ENCODE results near the gene NELFE.

Gene NELFE

GRCh38 chr6:31967926-31968320 lies 9.2 kb upstream of the NELFE start:
- no peak for TF ChIP-seq CTCF (IDR thresholded peaks at IDR 0.05; ENCODE audit: borderline replicate concordance, control extremely low read depth, extremely low read depth, insufficient read depth, missing control alignments)
- no peak for DNase-seq (ENCODE audit: low spot score)
- in situ Hi-C loops (cut with MboI; ENCODE audit: low sequenced_read_pairs, unreplicated experiment), result no loop called here

DNA sequence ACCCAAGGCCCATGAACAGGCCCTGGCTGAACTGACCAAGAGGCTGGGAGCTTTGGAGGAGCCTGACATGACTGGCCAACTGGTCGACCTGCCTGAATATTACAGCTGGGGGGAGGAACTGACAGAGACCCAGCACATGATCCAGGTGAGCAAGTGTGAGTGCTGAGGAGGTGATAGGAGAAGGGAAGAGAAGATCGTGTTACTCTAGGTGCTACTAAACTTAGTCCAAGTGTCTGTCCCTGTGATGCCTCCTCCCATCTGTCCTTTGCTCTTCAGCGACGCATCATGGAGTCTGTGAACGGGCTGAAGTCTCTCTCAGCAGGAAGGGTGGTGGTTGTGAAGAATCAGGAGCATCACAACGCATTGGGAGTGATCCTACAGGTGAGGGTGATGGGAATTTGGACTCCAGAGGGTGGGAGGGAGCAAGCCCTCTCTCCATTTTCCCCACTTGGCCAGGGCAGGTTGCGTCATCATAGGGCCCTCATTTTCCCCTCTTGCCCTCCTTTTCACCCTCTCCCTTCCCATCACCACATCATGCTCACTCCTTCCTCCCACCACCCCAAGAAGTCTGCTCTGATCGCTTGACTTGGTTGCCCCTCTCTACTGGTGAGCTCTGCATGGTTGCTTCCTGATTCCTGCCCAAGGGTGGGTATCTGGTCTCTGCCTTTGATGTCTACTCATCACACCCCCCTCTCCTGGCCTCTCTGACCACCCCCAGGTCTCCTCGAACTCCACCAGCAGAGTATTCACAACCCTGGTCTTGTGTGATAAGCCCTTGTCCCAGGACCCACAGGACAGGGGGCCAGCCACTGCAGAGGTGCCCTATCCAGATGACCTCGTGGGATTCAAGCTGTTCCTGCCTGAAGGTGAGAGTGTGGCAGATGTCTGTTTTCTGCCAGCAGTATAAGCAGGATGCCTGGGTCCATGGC lies 8.5 kb upstream of the NELFE start:
- in situ Hi-C loops (cut with MboI; ENCODE audit: low sequenced_read_pairs, unreplicated experiment), result no loop called here
- DNase-seq (ENCODE audit: low spot score), result no peak
- TF ChIP-seq CTCF (IDR thresholded peaks at IDR 0.05; ENCODE audit: borderline replicate concordance, control extremely low read depth, extremely low read depth, insufficient read depth, missing control alignments), result no peak

DNA sequence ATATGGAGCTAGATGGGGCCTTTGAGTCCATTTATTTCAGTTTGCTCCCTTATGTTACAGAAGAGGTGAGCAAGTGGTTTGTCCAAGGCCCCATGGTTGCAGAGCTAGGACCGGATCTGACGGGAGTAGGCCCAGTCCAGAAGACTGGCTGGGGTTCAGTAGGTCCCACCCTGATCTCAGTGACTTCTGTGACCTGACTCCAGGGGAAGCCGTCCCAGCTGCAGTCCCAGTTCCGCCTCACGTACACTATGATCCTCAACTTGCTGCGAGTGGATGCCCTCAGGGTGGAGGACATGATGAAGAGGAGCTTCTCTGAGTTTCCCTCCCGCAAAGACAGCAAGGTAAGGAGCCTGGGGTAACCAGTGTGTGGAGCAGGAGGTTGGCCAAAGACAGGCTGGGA lies 7.7 kb upstream of the NELFE start:
- DNase-seq (ENCODE audit: low spot score), result no peak
- no peak for TF ChIP-seq CTCF (IDR thresholded peaks at IDR 0.05; ENCODE audit: borderline replicate concordance, control extremely low read depth, extremely low read depth, insufficient read depth, missing control alignments)
- in situ Hi-C loops (cut with MboI; ENCODE audit: low sequenced_read_pairs, unreplicated experiment), result no loop called here

GRCh38 chr6:31965700-31966099 lies 6.9 kb upstream of the NELFE start:
- in situ Hi-C loops (cut with MboI; ENCODE audit: low sequenced_read_pairs, unreplicated experiment), result no loop called here
- DNase-seq (ENCODE audit: low spot score), result no peak
- no peak for TF ChIP-seq CTCF (IDR thresholded peaks at IDR 0.05; ENCODE audit: borderline replicate concordance, control extremely low read depth, extremely low read depth, insufficient read depth, missing control alignments)

- in situ Hi-C loops (cut with MboI; ENCODE audit: low sequenced_read_pairs, unreplicated experiment), result no loop called here
- no peak for TF ChIP-seq CTCF (IDR thresholded peaks at IDR 0.05; ENCODE audit: borderline replicate concordance, control extremely low read depth, extremely low read depth, insufficient read depth, missing control alignments)
- no peak for DNase-seq (ENCODE audit: low spot score)
Observed at GRCh38 chr6:31963921-31964320, 5.2 kb upstream of the NELFE start.

DNA sequence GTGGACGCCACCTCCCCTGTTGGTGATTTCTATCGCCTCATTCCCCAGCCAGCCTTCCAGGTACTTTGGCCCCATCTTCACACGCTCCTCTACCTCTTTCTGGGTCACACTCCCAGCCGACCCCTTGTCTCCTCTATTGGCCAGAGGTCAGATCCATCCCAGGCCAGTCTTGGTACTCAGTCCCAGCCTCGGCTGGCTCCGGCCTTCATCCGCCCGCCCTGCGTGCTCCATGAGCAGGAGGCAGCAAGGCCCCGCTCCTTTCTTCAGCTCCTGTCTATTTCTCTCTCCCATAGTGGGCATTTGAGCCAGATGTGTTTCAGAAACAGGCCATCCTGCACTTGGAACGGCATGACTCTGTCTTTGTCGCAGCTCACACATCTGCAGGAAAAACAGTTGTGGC lies 2.8 kb upstream of the NELFE start:
- TF ChIP-seq CTCF (IDR thresholded peaks at IDR 0.05; ENCODE audit: borderline replicate concordance, control extremely low read depth, extremely low read depth, insufficient read depth, missing control alignments), result no peak
- in situ Hi-C loops (cut with MboI; ENCODE audit: low sequenced_read_pairs, unreplicated experiment), result no loop called here
- no peak for DNase-seq (ENCODE audit: low spot score)

Data from GM13976 (cell line).